Liver (tissue), 3 donors: Measurements from ENCODE around the gene FST.

Experiments used
- EGR1 ChIP-seq, 2 donors: IDR thresholded peaks; 2 replicates each; pipeline ENCODE4 v1.6.1; 2016 to 2018; ENCODE audit warnings: antibody characterized with exemption in 2 of 2, low read depth in 2 of 2
- FOXA1 ChIP-seq: IDR thresholded peaks from 2 replicates; pipeline ENCODE4 v1.6.1; 2016; ENCODE audit warnings: antibody characterized with exemption
- HNF4A ChIP-seq, 2 donors: conservative IDR thresholded peaks; 2 replicates each; pipeline ENCODE4 v1.6.1; 2016; ENCODE audit warnings: antibody characterized with exemption in 2 of 2, mild to moderate bottlenecking in 2 of 2
- JUND ChIP-seq, 2 donors: IDR thresholded peaks; 2 replicates each; pipeline ENCODE4 v1.6.1; 2016; ENCODE audit warnings: antibody characterized with exemption in 2 of 2
- NR2F2 ChIP-seq: IDR thresholded peaks from 2 replicates; pipeline ENCODE4 v1.6.1; 2016; ENCODE audit warnings: antibody characterized with exemption
- RAD21 ChIP-seq, 2 donors: IDR thresholded peaks; 2 replicates each; pipeline ENCODE4 v1.6.1; 2016; ENCODE audit warnings: antibody characterized with exemption in 2 of 2, mild to moderate bottlenecking in 2 of 2
- SP1 ChIP-seq: IDR thresholded peaks from 2 replicates; pipeline ENCODE4 v1.6.1; 2018; ENCODE audit warnings: antibody characterized with exemption, mild to moderate bottlenecking
- YY1 ChIP-seq: IDR thresholded peaks from 2 replicates; pipeline ENCODE4 v1.6.1; 2016; ENCODE audit warnings: antibody characterized with exemption, mild to moderate bottlenecking
- TF ChIP-seq, protein P1 (sequence below): fragments of 150-350 bp; IDR thresholded peaks from 2 replicates; pipeline ENCODE4 v1.5.1; 2017; ENCODE audit warnings: improper control_type of control experiment, low read depth, low read length; ENCODE audit not compliant: missing input control
- TF ChIP-seq, protein P2 (sequence below): IDR thresholded peaks from 2 replicates; pipeline ENCODE4 v1.6.1; 2016; ENCODE audit warnings: antibody characterized with exemption
- TF ChIP-seq, protein P3 (sequence below): IDR thresholded peaks from 2 replicates; pipeline ENCODE4 v1.6.1; 2016; ENCODE audit warnings: antibody characterized with exemption
- TF ChIP-seq, protein P4 (sequence below): IDR thresholded peaks from 2 replicates; pipeline ENCODE4 v1.6.1; 2016; ENCODE audit warnings: antibody characterized with exemption, mild to moderate bottlenecking
- TF ChIP-seq, protein P5 (sequence below): IDR thresholded peaks from 2 replicates; pipeline ENCODE4 v1.6.1; 2016; ENCODE audit warnings: antibody characterized with exemption
- donor health status: healthy.
- donor health status: healthy.

DNA sequence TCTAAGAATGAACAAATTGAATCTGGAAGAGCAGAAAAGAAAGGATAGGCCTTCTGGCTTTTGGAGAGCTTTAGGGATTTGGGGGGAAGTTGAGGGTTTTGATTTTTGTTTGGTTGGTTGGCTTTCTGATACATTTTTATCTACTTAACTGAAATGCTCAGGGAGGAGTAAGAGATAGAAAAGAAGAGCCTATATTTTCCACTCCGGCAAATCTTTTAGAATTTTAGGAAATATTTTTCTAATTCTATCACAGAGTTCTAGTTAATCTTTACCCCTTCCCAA, 25.8 kb upstream of the FST start:
- TF ChIP-seq, protein P1, sequence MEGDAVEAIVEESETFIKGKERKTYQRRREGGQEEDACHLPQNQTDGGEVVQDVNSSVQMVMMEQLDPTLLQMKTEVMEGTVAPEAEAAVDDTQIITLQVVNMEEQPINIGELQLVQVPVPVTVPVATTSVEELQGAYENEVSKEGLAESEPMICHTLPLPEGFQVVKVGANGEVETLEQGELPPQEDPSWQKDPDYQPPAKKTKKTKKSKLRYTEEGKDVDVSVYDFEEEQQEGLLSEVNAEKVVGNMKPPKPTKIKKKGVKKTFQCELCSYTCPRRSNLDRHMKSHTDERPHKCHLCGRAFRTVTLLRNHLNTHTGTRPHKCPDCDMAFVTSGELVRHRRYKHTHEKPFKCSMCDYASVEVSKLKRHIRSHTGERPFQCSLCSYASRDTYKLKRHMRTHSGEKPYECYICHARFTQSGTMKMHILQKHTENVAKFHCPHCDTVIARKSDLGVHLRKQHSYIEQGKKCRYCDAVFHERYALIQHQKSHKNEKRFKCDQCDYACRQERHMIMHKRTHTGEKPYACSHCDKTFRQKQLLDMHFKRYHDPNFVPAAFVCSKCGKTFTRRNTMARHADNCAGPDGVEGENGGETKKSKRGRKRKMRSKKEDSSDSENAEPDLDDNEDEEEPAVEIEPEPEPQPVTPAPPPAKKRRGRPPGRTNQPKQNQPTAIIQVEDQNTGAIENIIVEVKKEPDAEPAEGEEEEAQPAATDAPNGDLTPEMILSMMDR = no peak
- TF ChIP-seq, protein P2, sequence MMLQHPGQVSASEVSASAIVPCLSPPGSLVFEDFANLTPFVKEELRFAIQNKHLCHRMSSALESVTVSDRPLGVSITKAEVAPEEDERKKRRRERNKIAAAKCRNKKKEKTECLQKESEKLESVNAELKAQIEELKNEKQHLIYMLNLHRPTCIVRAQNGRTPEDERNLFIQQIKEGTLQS = no peak
- TF ChIP-seq JUND (IDR thresholded peaks at IDR 0.05) (no peak), EGR1 (IDR thresholded peaks at IDR 0.05; ENCODE audit: low read depth in 2 of 2) (no peak), YY1 (no peak), HNF4A (conservative IDR thresholded peaks at IDR 0.05) (no peak), NR2F2 (no peak), FOXA1 (no peak), SP1 (no peak), RAD21 (IDR thresholded peaks at IDR 0.05) (no peak)
- TF ChIP-seq, protein P3, sequence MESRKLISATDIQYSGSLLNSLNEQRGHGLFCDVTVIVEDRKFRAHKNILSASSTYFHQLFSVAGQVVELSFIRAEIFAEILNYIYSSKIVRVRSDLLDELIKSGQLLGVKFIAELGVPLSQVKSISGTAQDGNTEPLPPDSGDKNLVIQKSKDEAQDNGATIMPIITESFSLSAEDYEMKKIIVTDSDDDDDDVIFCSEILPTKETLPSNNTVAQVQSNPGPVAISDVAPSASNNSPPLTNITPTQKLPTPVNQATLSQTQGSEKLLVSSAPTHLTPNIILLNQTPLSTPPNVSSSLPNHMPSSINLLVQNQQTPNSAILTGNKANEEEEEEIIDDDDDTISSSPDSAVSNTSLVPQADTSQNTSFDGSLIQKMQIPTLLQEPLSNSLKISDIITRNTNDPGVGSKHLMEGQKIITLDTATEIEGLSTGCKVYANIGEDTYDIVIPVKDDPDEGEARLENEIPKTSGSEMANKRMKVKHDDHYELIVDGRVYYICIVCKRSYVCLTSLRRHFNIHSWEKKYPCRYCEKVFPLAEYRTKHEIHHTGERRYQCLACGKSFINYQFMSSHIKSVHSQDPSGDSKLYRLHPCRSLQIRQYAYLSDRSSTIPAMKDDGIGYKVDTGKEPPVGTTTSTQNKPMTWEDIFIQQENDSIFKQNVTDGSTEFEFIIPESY = no peak
- TF ChIP-seq, protein P4, sequence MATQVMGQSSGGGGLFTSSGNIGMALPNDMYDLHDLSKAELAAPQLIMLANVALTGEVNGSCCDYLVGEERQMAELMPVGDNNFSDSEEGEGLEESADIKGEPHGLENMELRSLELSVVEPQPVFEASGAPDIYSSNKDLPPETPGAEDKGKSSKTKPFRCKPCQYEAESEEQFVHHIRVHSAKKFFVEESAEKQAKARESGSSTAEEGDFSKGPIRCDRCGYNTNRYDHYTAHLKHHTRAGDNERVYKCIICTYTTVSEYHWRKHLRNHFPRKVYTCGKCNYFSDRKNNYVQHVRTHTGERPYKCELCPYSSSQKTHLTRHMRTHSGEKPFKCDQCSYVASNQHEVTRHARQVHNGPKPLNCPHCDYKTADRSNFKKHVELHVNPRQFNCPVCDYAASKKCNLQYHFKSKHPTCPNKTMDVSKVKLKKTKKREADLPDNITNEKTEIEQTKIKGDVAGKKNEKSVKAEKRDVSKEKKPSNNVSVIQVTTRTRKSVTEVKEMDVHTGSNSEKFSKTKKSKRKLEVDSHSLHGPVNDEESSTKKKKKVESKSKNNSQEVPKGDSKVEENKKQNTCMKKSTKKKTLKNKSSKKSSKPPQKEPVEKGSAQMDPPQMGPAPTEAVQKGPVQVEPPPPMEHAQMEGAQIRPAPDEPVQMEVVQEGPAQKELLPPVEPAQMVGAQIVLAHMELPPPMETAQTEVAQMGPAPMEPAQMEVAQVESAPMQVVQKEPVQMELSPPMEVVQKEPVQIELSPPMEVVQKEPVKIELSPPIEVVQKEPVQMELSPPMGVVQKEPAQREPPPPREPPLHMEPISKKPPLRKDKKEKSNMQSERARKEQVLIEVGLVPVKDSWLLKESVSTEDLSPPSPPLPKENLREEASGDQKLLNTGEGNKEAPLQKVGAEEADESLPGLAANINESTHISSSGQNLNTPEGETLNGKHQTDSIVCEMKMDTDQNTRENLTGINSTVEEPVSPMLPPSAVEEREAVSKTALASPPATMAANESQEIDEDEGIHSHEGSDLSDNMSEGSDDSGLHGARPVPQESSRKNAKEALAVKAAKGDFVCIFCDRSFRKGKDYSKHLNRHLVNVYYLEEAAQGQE = no peak
- TF ChIP-seq, protein P5, sequence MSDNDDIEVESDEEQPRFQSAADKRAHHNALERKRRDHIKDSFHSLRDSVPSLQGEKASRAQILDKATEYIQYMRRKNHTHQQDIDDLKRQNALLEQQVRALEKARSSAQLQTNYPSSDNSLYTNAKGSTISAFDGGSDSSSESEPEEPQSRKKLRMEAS = no peak
